Right atrium auricular region (tissue), 2 donors: ENCODE measurements around the gene RAVER2. TPM values are rescaled to one million over a fixed set of nuclear protein-coding genes. Genes with fewer than 3 reads are reported as not detected.

Source experiments
- DNase-seq: peaks from one replicate; pipeline ENCODE4 v3.0.0-alpha.2; 2019; ENCODE audit warnings: low spot score
- H3K27ac ChIP-seq, 2 donors: fragments of 200-600 bp; sonication (generic); 1 replicate in 1 of 2; 2 replicates in 1 of 2; pipeline ENCODE4 v1.5.1; 2016 to 2019
- H3K27me3 ChIP-seq, 2 donors: fragments of 200-600 bp; sonication (generic); one replicate each; pipeline versions ENCODE4 v1.5.1 to v1.6.0; 2017 to 2019
- H3K36me3 ChIP-seq: fragments of 200-600 bp; sonication (generic); one replicate; pipeline ENCODE4 v1.5.1; 2016
- H3K4me1 ChIP-seq, 2 donors: fragments of 200-600 bp; sonication (generic); one replicate each; pipeline versions ENCODE4 v1.5.1 to v1.6.0; 2017 to 2019
- H3K4me3 ChIP-seq, 2 donors: fragments of 200-600 bp; sonication (generic); 1 replicate in 1 of 2; 2 replicates in 1 of 2; pipeline ENCODE4 v1.5.1; 2017 to 2019; ENCODE audit warnings: mild to moderate bottlenecking in 1 of 2, moderate library complexity in 1 of 2
- H3K9me3 ChIP-seq, 2 donors: fragments of 200-600 bp; sonication (generic); one replicate each; pipeline ENCODE4 v1.5.1; 2019
- total RNA-seq, 2 donors: library from RNA; depleted of rRNA; stranded (reverse); fragments of >200 nt; gene quantifications; one replicate each; pipeline ENCODE4 v1.1.0, GENCODE V29; 2016
- TF ChIP-seq, protein P1 (sequence below), 2 donors: fragments of 200-600 bp; sonication (generic); IDR thresholded peaks; one replicate each; pipeline ENCODE4 v1.5.1; 2019; ENCODE audit warnings: antibody characterized with exemption in 2 of 2

RAVER2 gene
- total RNA-seq, 2 donors from 2014 or later = 11.5 to 23.2 TPM

DNA sequence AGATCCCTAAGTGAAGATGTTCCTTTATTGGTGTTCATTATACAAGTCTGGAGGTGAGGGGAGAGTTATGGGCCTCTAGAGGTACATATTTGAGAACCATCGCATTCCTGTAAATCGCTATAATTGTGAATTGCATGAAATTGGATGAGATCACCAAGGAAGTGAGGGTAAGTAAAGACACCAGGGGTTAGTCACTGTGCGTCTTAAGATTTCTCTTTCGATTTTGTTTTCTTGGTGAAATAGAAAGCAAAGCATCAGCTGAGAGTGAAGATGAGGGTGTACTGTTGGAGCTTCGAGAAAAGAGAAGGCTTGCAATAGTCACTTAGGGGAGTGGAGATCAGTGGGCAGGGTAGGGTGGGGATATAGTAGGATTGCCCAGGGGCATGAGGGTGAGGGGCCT, 82.1 kb downstream of the RAVER2 start:
- Histone ChIP-seq H3K36me3 (peaks cover under 1% of the 10 kb centered on the region), H3K27ac (no peak overlapping the region), H3K4me3 (no peak overlapping the region), H3K4me1 (peaks cover 0 to 7% of the 10 kb centered on the region in 2 donors), H3K27me3 (no peaks in the 10 kb centered on the region), H3K9me3 (no peaks in the 10 kb centered on the region)
- no peak for DNase-seq
- TF ChIP-seq, protein P1, sequence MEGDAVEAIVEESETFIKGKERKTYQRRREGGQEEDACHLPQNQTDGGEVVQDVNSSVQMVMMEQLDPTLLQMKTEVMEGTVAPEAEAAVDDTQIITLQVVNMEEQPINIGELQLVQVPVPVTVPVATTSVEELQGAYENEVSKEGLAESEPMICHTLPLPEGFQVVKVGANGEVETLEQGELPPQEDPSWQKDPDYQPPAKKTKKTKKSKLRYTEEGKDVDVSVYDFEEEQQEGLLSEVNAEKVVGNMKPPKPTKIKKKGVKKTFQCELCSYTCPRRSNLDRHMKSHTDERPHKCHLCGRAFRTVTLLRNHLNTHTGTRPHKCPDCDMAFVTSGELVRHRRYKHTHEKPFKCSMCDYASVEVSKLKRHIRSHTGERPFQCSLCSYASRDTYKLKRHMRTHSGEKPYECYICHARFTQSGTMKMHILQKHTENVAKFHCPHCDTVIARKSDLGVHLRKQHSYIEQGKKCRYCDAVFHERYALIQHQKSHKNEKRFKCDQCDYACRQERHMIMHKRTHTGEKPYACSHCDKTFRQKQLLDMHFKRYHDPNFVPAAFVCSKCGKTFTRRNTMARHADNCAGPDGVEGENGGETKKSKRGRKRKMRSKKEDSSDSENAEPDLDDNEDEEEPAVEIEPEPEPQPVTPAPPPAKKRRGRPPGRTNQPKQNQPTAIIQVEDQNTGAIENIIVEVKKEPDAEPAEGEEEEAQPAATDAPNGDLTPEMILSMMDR (IDR thresholded peaks at IDR 0.05) = no peak

DNA sequence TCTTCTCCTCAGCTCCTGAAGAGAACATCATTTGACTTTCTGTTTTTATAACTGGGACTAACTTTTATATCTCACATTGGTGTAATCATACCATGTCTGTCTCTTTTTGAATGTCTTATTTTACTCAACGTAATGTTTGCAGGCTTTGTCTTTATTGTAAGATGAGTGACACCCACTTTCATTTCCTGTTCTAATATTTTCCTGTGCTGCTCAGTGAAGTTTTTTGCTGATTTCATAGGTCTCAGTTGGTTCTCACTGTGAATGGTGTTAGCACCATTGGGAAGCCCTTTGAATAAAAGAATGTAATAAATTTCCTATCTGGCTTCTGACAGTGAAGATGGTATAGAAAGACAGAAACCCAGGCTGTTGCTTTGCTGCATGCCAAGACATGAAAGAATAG, 84.0 kb downstream of the RAVER2 start:
- TF ChIP-seq, protein P1 (IDR thresholded peaks at IDR 0.05) = no peak
- no peaks in the 10 kb centered on the region for H3K27me3 ChIP-seq
- H3K4me1 ChIP-seq = peaks cover 0 to 6% of the 10 kb centered on the region in 2 donors
- peaks cover 18% of the 10 kb centered on the region for H3K36me3 ChIP-seq
- H3K27ac ChIP-seq = no peak overlapping the region
- no peak overlapping the region for H3K4me3 ChIP-seq
- H3K9me3 ChIP-seq = no peaks in the 10 kb centered on the region
- DNase-seq = no peak

DNA sequence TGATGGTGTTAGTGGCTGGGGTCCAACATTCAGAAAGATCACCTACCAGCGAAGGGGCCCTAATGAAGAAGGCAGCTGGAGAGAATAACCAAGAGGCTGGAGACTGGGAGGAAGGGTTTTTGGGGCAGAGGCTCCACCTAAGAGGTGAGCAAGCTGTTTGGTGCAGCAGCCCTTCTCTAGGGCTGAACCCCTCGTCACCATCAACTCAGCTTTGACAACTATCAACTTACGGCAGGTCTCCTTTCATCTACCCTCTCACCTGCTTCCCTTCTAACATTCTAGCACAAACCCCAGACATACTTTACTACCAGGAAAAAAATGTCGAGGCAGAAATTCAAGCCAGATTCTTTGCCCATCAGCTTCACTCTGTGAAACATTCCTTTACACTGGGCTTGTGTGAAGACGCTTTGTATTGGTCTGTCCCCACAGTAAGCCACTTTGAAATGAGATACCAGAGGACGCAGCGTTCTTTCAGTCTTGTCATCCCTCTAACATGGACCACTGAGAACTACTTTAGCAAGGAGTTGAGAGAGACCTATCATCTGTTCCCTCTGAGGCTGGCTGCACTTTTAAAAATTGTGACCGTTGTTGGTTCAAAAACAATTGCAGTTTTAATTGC, 84.6 kb downstream of the RAVER2 start:
- peaks cover 25% of the 10 kb centered on the region for H3K36me3 ChIP-seq
- H3K4me3 ChIP-seq = no peak overlapping the region
- DNase-seq = no peak
- TF ChIP-seq, protein P1 (IDR thresholded peaks at IDR 0.05) = no peak
- H3K9me3 ChIP-seq = no peaks in the 10 kb centered on the region
- H3K4me1 ChIP-seq = no peaks in the 10 kb centered on the region
- no peaks in the 10 kb centered on the region for H3K27me3 ChIP-seq
- no peak overlapping the region for H3K27ac ChIP-seq

DNA sequence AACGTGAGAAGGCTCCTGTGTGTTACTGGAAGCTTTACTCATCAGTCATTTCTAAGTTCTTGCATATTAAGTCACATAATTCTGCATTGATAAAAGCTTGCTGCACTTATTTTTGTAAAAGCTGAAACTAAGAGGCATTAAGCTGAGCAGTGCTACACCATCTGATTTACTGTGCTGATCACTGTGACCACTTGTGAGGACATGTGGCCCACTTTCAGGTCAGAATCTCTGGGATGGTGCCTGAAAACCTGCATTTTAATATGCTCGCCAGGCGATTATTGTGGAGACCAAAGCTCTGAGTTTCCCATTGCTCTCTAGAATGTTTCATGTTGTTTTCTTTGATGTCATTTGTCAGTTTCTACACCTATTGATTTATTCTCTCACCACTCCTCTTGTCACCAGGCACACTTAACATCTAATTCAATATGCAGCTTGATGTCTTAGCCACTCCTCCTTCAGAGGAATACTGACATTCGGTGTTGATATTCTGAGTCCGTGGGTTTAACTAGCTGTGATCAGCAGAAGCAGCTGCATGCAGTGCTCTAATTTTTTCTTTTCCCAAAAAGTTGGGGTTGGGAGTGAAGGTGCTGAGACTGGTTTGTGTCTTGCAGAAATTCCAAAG, 85.3 kb downstream of the RAVER2 start:
- DNase-seq = no peak
- H3K27ac ChIP-seq = no peak overlapping the region
- no peaks in the 10 kb centered on the region for H3K9me3 ChIP-seq
- no peaks in the 10 kb centered on the region for H3K27me3 ChIP-seq
- peaks cover 32% of the 10 kb centered on the region for H3K36me3 ChIP-seq
- H3K4me1 ChIP-seq = no peaks in the 10 kb centered on the region
- H3K4me3 ChIP-seq = no peak overlapping the region
- TF ChIP-seq, protein P1 (IDR thresholded peaks at IDR 0.05) = no peak

DNA sequence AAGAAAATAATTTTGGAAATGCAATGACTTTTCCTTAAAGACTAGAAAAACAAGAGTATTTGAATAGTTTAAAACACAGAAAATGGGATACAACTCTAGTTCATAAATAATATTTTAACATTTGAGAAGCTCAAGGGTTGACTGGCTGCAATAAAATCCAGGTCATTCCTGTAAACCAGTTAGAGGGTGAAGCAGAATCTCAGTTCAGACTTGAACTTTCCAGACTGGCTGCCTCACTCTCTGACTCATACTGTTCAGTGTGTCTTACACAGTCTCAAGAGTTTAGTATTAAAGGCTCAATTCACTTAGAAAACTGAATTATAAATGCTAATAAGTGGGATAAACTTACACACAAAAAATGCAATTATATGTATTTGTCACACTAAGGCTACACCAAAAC, 89.9 kb downstream of the RAVER2 start:
- Histone ChIP-seq H3K9me3 (no peaks in the 10 kb centered on the region), H3K36me3 (peaks cover 73% of the 10 kb centered on the region), H3K27ac (no peak overlapping the region), H3K4me3 (no peak overlapping the region), H3K4me1 (no peaks in the 10 kb centered on the region), H3K27me3 (no peaks in the 10 kb centered on the region)
- TF ChIP-seq, protein P1 (IDR thresholded peaks at IDR 0.05) = no peak
- DNase-seq = no peak

DNA sequence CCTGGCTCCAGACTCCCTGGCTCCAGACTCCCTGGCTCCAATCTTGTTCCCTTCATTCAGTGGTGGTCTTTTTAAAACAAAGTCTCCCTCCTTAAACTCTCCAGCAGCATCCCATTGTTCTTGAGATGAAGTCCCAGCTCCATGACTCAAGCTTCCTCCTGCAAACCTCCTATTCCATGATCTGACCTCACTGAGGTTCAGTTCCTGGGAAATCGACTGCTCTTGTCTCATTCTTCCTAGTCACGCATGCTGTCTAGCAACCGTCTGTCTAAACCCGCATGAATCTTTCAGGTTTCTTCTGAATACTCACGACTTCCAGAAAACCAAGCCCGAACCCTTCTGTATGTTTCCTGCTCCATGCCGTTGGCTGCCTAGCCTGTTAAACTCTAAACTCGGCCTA, 91.9 kb downstream of the RAVER2 start:
- H3K4me1 ChIP-seq = no peaks in the 10 kb centered on the region
- no peak for DNase-seq
- TF ChIP-seq, protein P1 (IDR thresholded peaks at IDR 0.05) = no peak
- no peaks in the 10 kb centered on the region for H3K27me3 ChIP-seq
- H3K4me3 ChIP-seq = no peak overlapping the region
- no peaks in the 10 kb centered on the region for H3K9me3 ChIP-seq
- peaks cover 92% of the 10 kb centered on the region for H3K36me3 ChIP-seq
- no peak overlapping the region for H3K27ac ChIP-seq
